HG03439 (cell line): ENCODE data around the gene MPST.
"Not testable (repeated sequence)": the region's sequence is repeated elsewhere in the genome, so short reads cannot be mapped to it uniquely, and the experiment has no call there.

ENCODE experiments used
- ATAC-seq: cut with Tn5 transposase; IDR thresholded peaks from one replicate; pipeline ENCODE4 v1.9.1; 2021; ENCODE audit warnings: mild to moderate bottlenecking, moderate library complexity; ENCODE audit not compliant: unreplicated experiment

Gene MPST

GRCh38 chr22:37059876-37060449, 40.4 kb downstream of the MPST start:
- no peak for ATAC-seq

GRCh38 chr22:37060801-37061610, 41.5 kb downstream of the MPST start:
- no peak for ATAC-seq

DNA sequence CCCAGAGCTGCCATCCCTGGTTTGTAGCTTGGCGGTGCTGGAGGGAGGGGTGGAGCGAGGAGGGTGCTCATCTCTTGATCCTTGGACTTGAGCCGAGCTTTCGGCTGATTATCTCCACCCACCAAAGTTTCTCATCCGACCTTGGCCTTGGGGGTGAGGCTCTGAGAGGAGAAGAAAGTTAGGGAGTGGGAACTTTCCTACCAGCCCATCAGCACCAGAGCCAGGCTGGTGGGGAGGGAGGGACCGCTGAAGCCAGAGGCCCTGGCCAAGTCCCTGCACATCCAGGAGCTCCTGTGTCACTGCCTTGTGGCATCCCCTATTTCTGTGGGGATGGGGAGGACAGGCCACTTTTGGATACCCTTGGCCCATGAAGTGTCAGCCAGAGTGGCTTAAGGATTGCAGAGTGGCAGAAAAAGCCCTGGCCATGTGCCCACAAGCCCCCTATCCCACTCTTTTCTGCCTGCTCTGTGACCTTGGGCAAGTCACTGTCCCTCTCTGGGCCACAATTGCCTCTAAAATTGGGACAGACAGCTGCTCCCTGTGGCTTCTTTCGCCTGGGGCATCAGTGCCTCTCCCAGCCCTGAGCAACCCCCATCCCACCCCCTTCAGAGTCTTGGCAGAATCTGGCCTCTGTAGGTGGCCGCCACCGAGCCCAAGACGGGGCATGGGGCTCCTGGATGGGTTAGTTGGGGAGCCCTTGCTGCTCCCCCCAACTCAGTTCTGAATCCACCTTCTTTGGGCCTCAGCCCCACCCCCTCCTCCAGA, 42.3 kb downstream of the MPST start:
- no peak for ATAC-seq

DNA sequence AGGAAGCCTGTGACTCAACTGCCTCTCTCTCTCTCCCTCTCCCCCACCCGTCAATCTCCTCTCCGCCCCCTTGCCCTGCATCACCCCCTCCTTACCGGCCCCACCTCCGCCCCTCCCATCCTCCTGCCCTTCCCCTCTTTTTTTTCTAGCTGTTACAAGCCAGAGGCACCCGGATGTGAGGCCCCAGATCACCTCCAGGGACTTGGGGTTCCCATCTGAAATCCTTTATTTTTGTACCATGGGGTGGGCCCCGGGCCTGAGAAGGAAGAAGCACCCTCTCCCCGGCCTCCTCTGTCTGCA, 42.8 kb downstream of the MPST start:
- no peak for ATAC-seq

- no peak for ATAC-seq
Observed at GRCh38 chr22:37062702-37063381, 43.3 kb downstream of the MPST start.

DNA sequence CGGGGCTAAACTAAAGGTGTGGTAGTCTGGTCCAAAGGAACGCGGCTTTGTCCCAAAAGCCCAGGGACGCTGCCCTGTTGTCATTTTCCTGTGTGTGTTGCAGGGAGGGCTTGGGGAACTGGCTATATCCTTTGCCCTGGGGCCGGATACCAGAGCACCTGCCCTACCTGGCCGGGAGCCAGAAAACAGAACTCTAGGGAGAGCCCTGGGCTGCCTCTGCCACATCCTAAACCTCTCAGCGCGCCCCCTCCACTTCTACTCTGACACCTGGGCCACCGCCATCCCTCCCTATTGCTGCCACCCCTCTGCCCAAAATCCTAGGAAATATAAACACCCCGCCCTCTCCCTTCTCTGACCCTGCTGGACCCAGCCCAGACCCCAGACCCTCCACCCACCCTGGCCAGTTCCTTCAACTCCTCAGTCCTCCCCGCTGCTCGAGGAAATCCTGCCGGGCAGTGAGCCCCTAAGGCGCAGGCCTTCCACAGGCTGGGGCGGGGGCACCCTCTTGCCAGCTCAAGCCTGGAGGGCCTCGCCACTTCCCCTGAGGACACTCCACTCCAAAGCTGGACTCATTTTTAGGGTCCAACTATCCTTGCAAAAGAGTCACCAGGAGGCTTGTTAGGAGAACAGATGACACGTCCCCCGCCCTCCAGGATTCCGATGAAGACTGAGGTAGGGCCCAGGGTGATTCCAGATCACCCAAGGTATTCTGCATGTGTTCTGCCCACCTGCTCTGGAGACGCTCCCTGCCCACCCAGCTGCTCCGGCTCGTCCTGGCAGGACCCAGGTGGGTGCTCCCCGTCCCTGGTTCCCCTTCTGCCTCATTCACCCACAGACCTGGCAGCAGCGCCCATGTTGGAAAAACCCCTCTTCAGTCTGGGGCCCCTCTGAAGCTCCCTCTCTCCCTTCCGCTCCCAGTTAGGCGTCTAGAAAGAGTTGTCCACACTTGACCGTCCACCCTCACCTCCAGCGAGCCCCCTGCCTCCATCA, 44.2 kb downstream of the MPST start:
- ATAC-seq: no peak

DNA sequence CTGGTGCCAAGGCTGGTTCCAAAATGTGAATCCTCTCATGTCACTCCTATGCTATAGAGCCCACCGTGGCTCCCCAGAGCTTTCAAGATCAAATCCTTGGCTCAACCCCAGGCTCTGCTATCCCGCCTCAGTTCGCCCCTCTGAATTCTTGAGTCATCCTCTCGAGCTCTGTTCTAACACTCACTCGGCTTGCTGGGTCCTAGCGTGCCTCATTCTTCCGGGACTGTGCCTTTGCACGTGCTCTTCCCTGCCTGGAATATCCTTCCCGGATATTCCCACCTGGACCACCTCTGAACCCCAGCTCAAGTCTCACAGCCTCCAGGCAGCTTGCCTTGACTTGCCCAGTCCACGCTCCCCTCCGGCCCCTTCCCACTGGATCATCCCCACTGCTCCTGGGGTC, 45.0 kb downstream of the MPST start:
- ATAC-seq: no peak

- ATAC-seq: no peak
Observed at GRCh38 chr22:37065180-37065579, 45.6 kb downstream of the MPST start.

- no peak for ATAC-seq
Observed at GRCh38 chr22:37065961-37066360, 46.4 kb downstream of the MPST start.

- ATAC-seq: no peak
Observed at GRCh38 chr22:37067428-37067827, 47.9 kb downstream of the MPST start.

DNA sequence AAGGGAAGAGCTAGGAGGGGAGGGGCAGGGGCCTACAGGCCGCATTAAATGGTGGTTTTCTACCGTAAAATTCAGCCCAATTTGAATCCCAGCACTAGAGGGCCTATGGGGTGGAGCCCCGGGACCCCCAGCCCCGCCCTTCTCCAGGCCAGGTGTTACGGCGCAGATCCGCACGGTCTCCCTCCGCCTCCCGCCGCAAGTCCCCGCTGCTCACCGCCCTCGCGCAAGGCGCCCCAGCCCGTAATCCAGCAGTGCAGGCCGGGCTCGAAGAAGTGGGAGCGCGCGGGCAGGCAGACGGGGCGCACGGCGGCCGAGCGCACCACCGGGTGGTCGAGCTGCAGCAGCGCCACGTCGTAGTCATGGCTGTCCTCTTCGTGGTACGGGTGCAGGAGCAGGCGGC, 49.3 kb downstream of the MPST start:
- ATAC-seq: no peak

DNA sequence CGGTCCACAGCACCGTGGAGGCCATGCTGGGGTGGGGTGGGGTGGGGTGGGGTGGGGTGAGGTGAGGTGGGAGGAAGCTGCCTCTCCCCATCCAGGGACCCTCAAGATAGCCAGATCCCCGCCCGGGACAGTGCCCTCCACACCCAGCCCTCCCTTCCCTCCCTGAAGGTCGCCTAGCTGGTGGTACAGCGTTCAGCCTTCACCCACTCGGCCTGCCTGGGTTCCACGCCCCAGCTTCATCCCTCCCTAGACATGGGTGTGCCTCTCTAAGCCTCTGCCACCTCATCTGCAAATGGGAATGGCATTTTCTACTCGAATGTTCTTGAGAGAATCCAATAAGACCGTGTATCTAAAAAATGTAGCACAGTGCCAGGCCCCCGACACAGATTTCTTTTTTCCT, 49.8 kb downstream of the MPST start:
- ATAC-seq: no peak

DNA sequence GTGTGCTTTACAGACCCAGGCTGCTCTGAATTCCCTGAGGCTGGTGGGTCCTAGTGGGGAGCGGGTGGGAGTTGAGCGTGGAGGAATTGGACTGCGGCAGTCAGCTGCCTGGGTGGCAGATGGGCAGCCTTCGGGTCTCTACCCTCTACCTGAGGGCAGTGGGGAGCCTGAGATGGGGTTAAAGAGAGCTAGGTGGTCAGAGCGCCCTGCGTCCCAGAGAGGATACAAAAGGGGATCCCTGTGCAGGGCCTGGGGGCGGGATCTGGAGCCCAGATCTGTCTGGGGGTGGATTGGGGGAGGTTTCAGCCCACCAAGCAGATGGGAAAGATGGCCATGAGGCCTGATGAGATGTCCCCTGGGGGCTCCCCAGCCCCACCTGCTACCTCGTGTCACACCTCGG, 50.2 kb downstream of the MPST start:
- no peak for ATAC-seq

DNA sequence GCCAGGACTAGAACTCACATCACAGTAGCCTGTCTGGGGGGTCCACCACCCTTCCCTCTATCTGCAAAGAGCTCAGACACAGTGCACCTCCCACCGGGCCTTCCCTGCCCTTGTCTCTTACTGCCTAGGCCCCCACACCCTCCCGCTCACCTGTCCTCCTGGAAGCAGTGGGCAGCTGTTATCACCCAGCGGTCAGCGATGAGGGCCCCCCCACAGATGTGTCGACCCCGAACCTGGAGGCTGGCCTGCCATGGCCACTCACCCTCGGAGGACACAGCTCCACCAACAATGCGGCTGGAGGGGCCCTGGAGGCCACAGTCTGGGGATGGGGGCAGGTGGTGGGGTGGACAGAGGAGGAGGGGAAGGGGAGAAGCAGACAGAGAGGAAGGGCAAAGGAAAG, 50.8 kb downstream of the MPST start:
- ATAC-seq: no peak

GRCh38 chr22:37070744-37071143, 51.2 kb downstream of the MPST start:
- no peak for ATAC-seq

GRCh38 chr22:37071850-37072592, 52.5 kb downstream of the MPST start:
- ATAC-seq: not testable (repeated sequence)

DNA sequence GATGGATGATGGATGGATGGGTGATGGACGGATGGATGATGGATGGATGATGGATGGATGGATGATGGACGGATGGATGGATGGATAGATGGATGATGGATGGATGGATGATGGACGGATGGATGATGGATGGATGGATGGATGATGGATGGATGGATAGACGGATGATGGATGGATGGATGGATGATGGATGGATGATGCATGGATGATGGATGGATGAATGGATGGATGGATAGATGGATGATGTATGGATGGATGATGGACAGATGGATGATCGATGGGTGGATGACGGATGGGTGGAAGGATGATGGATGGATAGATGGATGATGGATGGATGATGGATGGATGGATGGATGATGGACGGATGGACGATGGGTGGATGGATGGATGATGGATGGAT, 53.1 kb downstream of the MPST start:
- no peak for ATAC-seq

DNA sequence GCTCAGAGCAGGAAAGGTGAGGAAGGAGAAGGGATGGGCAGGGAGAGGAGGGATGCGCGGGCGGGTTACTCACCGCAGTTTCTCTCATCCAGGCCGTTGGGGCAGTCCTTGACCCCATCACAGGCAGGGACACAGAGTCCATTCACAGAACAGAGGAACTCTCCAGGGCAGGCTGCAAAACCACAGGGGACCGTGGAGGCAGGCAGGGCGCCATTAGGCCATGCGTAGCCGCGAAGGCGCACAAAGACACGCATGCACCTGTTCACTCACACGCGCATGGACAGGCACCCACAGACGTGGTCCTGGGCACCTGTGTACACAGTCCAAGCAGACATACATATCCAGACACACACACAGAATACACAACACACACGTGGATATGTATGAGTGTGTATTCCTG, 55.0 kb downstream of the MPST start:
- ATAC-seq: no peak

GRCh38 chr22:37075046-37075445, 55.5 kb downstream of the MPST start:
- no peak for ATAC-seq
